GM23338 (cell line): Measurements from ENCODE around the gene PIGA. TPM values are rescaled to one million over a fixed set of nuclear protein-coding genes. Genes with fewer than 3 reads are reported as not detected.

Experiments used
- ATAC-seq: fragments of 200-7000 bp; cut with Tn5 transposase; 3 replicates; pipeline ENCODE4 v1.9.1; 2020
- DNase-seq: peaks from one replicate; pipeline ENCODE4 v3.0.0-alpha.2; 2015; ENCODE audit warnings: low spot score
- H2AFZ ChIP-seq: fragments of 200-600 bp; sonication (generic); 2 replicates; pipeline ENCODE4 v1.8.0; 2016; ENCODE audit warnings: antibody characterized with exemption, mild to moderate bottlenecking, moderate library complexity
- H3F3A ChIP-seq: fragments of 200-600 bp; sonication (generic); replicated peaks from 2 replicates; pipeline ENCODE4 v1.8.0; 2017; ENCODE audit warnings: antibody characterized with exemption, mixed run types, low read depth
- H3K27ac ChIP-seq: fragments of 200-600 bp; sonication (generic); 2 replicates; pipeline ENCODE4 v1.6.1; 2016; ENCODE audit warnings: low read depth
- H3K27me3 ChIP-seq: fragments of 200-600 bp; sonication (generic); 2 replicates; pipeline ENCODE4 v1.8.0; 2016; ENCODE audit warnings: mild to moderate bottlenecking, mixed run types, moderate library complexity; ENCODE audit not compliant: insufficient read depth
- H3K36me3 ChIP-seq: fragments of 200-600 bp; sonication (generic); 2 replicates; pipeline ENCODE4 v1.8.0; 2016; ENCODE audit warnings: mild to moderate bottlenecking; ENCODE audit not compliant: insufficient read depth
- H3K4me1 ChIP-seq: fragments of 200-600 bp; sonication (generic); 2 replicates; pipeline ENCODE4 v1.8.0; 2016; ENCODE audit warnings: mild to moderate bottlenecking, moderate library complexity; ENCODE audit not compliant: insufficient read depth
- H3K4me2 ChIP-seq: fragments of 200-600 bp; sonication (generic); 2 replicates; pipeline ENCODE4 v1.7.1; 2017; ENCODE audit warnings: mixed run types
- H3K4me3 ChIP-seq: fragments of 200-600 bp; sonication (generic); 2 replicates; pipeline ENCODE4 v1.6.1; 2016; ENCODE audit warnings: mixed run types
- H3K79me2 ChIP-seq: fragments of 200-600 bp; sonication (generic); replicated peaks from 2 replicates; pipeline ENCODE4 v1.8.0; 2017; ENCODE audit warnings: mild to moderate bottlenecking; ENCODE audit not compliant: insufficient read depth
- H3K9me2 ChIP-seq: fragments of 200-600 bp; sonication (generic); 2 replicates; pipeline ENCODE4 v1.8.0; 2017; ENCODE audit not compliant: insufficient read depth
- H4K20me1 ChIP-seq: fragments of 200-600 bp; sonication (generic); replicated peaks from 2 replicates; pipeline ENCODE4 v1.8.0; 2017; ENCODE audit warnings: mild to moderate bottlenecking; ENCODE audit not compliant: insufficient read depth
- H3K27ac Mint-ChIP-seq: 2 replicates; pipeline ENCODE4 v1.8.0; 2020; ENCODE audit warnings: inconsistent platforms, mild to moderate bottlenecking, moderate library complexity, mixed read lengths
- H3K27me3 Mint-ChIP-seq: 3 replicates; pipeline ENCODE4 v1.8.0; 2022; ENCODE audit warnings: low read depth, mild to moderate bottlenecking, moderate library complexity, mixed read lengths, inconsistent platforms; ENCODE audit not compliant: insufficient read depth, poor library complexity
- H3K36me3 Mint-ChIP-seq: 3 replicates; pipeline ENCODE4 v1.8.0; 2021; ENCODE audit warnings: low read depth, mild to moderate bottlenecking, inconsistent platforms, moderate library complexity, mixed read lengths
- H3K4me1 Mint-ChIP-seq: 3 replicates; pipeline ENCODE4 v1.8.0; 2020; ENCODE audit warnings: mild to moderate bottlenecking, inconsistent platforms, mixed read lengths
- H3K4me3 Mint-ChIP-seq: 3 replicates; pipeline ENCODE4 v1.8.0; 2021; ENCODE audit warnings: moderate library complexity, mild to moderate bottlenecking, inconsistent platforms, mixed read lengths
- H3K9me3 Mint-ChIP-seq: 3 replicates; pipeline ENCODE4 v1.8.0; 2020; ENCODE audit warnings: moderate library complexity, mild to moderate bottlenecking, inconsistent platforms, mixed read lengths
- CREB1 ChIP-seq: fragments of 250-450 bp; sonication (Bioruptor Pico); IDR thresholded peaks from 2 replicates; pipeline ENCODE4 v1.5.0; 2020; ENCODE audit warnings: low read depth, mild to moderate bottlenecking, moderate library complexity
- ETS1 ChIP-seq: IDR thresholded peaks from 2 replicates; pipeline ENCODE4 v1.6.1; 2016; ENCODE audit warnings: antibody characterized with exemption
- EZH2 ChIP-seq: fragments of 200-600 bp; sonication (generic); IDR thresholded peaks from one replicate; pipeline ENCODE4 v1.8.0; 2017; ENCODE audit warnings: antibody characterized with exemption, mild to moderate bottlenecking, low read depth; ENCODE audit not compliant: unreplicated experiment
- EZH2phosphoT487 ChIP-seq: fragments of 200-600 bp; sonication (generic); IDR thresholded peaks from one replicate; pipeline ENCODE4 v1.8.1; 2018; ENCODE audit warnings: antibody characterized with exemption; ENCODE audit not compliant: unreplicated experiment
- JUNB ChIP-seq: IDR thresholded peaks from one replicate; pipeline ENCODE4 v1.6.1; 2016; ENCODE audit warnings: antibody characterized with exemption; ENCODE audit not compliant: unreplicated experiment
- NANOG ChIP-seq: IDR thresholded peaks from 2 replicates; pipeline ENCODE4 v1.6.1; 2016; ENCODE audit warnings: antibody characterized with exemption, borderline replicate concordance
- POLR2AphosphoS5 ChIP-seq: IDR thresholded peaks from 2 replicates; pipeline ENCODE4 v1.6.1; 2016; ENCODE audit warnings: antibody characterized with exemption, low read depth
- REST ChIP-seq: IDR thresholded peaks from one replicate; pipeline ENCODE4 v1.6.1; 2018; ENCODE audit warnings: antibody characterized with exemption; ENCODE audit not compliant: unreplicated experiment
- STAT1 ChIP-seq: IDR thresholded peaks from one replicate; pipeline ENCODE4 v1.6.1; 2016; ENCODE audit warnings: antibody characterized with exemption; ENCODE audit not compliant: unreplicated experiment
- ZNF114 ChIP-seq: fragments of 250-450 bp; sonication (Bioruptor Pico); IDR thresholded peaks from 2 replicates; pipeline ENCODE4 v1.5.0; 2020; ENCODE audit warnings: mild to moderate bottlenecking, moderate library complexity
- ZNF331 ChIP-seq: fragments of 250-450 bp; sonication (Bioruptor Pico); IDR thresholded peaks from 2 replicates; pipeline ENCODE4 v1.5.0; 2020; ENCODE audit warnings: low read depth, mild to moderate bottlenecking, moderate library complexity
- ZNF462 ChIP-seq: fragments of 250-450 bp; sonication (Bioruptor Pico); IDR thresholded peaks from 2 replicates; pipeline ENCODE4 v1.5.0; 2020; ENCODE audit warnings: mild to moderate bottlenecking, moderate library complexity
- polyA plus RNA-seq: library from polyadenylated mRNA; unstranded; fragments of >200 nt; fragmentation: Nextera tagmentation; extraction: Ambion mirVana; gene quantifications from 2 replicates; pipeline ENCODE4 v1.2.1, GENCODE V29; 2016
- total RNA-seq: library from RNA; depleted of rRNA; stranded (reverse); fragments of >200 nt; shearing (Covaris generic); gene quantifications from 2 replicates; pipeline ENCODE4 v1.2.3, GENCODE V29; 2014
- TF ChIP-seq, protein P1 (sequence below), 2 experiments: fragments of 200-600 bp in 1 of 2; sonication (generic) in 1 of 2; conservative IDR thresholded peaks; 2 replicates each; pipeline versions ENCODE4 v1.5.1 to v1.6.1; 2016 to 2017; ENCODE audit warnings: antibody characterized with exemption in 2 of 2, low read depth in 2 of 2, mild to moderate bottlenecking in 2 of 2, moderate library complexity in 1 of 2

PIGA gene
- total and polyA plus RNA-seq, 2 experiments from 2014 or later, result 3.5 to 12.1 TPM

GRCh38 chrX:15293451-15293850 is 41.9 kb downstream of the PIGA start:
- Histone ChIP-seq H3K79me2 (no peaks in the 10 kb centered on the region), H3F3A (no peaks in the 10 kb centered on the region), H3K4me2 (no peak overlapping the region), H3K27ac (no peak overlapping the region), H4K20me1 (no peaks in the 10 kb centered on the region), H3K27me3 (no peaks in the 10 kb centered on the region), H3K9me2 (no peaks in the 10 kb centered on the region), H3K36me3 (no peaks in the 10 kb centered on the region), H3K4me1 (no peaks in the 10 kb centered on the region), H2AFZ (no peak overlapping the region), H3K4me3 (no peak overlapping the region)
- H3K27ac Mint-ChIP-seq, result no peak overlapping the region
- peaks cover 6% of the 10 kb centered on the region; the same call in 2 of the 3 replicates for H3K4me1 Mint-ChIP-seq
- ATAC-seq (no peak), DNase-seq (no peak)
- TF ChIP-seq EZH2phosphoT487 (no peak), POLR2AphosphoS5 (no peak), ZNF331 (no peak), ETS1 (no peak), STAT1 (no peak), ZNF114 (CRISPR knock-in tag) (no peak), CREB1 (CRISPR knock-in tag) (no peak), NANOG (no peak), EZH2 (no peak), ZNF462 (CRISPR knock-in tag) (no peak), JUNB (no peak), REST (no peak)
- TF ChIP-seq, protein P1, sequence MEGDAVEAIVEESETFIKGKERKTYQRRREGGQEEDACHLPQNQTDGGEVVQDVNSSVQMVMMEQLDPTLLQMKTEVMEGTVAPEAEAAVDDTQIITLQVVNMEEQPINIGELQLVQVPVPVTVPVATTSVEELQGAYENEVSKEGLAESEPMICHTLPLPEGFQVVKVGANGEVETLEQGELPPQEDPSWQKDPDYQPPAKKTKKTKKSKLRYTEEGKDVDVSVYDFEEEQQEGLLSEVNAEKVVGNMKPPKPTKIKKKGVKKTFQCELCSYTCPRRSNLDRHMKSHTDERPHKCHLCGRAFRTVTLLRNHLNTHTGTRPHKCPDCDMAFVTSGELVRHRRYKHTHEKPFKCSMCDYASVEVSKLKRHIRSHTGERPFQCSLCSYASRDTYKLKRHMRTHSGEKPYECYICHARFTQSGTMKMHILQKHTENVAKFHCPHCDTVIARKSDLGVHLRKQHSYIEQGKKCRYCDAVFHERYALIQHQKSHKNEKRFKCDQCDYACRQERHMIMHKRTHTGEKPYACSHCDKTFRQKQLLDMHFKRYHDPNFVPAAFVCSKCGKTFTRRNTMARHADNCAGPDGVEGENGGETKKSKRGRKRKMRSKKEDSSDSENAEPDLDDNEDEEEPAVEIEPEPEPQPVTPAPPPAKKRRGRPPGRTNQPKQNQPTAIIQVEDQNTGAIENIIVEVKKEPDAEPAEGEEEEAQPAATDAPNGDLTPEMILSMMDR (conservative IDR thresholded peaks at IDR 0.05; ENCODE audit: low read depth in 2 of 2), result no peak
- no peaks in the 10 kb centered on the region for H3K9me3 Mint-ChIP-seq
- no peaks in the 10 kb centered on the region for H3K27me3 Mint-ChIP-seq
- H3K4me3 Mint-ChIP-seq, result no peak overlapping the region
- no peaks in the 10 kb centered on the region for H3K36me3 Mint-ChIP-seq
